Fibroblast of villous mesenchyme (primary cell): Measurements from ENCODE around the gene GPR132. TPM values are rescaled to one million over a fixed set of nuclear protein-coding genes. Genes with fewer than 3 reads are reported as not detected.

Experiments used
- DNase-seq: peaks from one replicate; pipeline ENCODE4 v3.0.0-alpha.2; 2010; ENCODE audit warnings: low read depth
- H3K4me3 ChIP-seq: 2 replicates; pipeline ENCODE4 v1.5.1; 2011; ENCODE audit warnings: low read depth, mild to moderate bottlenecking, low read length
- CTCF ChIP-seq: IDR thresholded peaks from 2 replicates; pipeline ENCODE4 v1.5.1; 2012; ENCODE audit warnings: low read depth, mild to moderate bottlenecking, low read length; ENCODE audit not compliant: insufficient read depth
- total RNA-seq: library from RNA; depleted of rRNA; stranded (reverse); fragments of >200 nt; gene quantifications from 2 replicates; pipeline ENCODE4 v1.2.3, GENCODE V29; 2012

Gene GPR132
- total RNA-seq, 1 donor: not detected

GRCh38 chr14:105049753-105050550, 15.3 kb downstream of the GPR132 start:
- DNase-seq: no peak
- H3K4me3 ChIP-seq: no peak overlapping the region
- TF ChIP-seq CTCF: no peak

- TF ChIP-seq CTCF: no peak
- no peak for DNase-seq
- no peak overlapping the region for H3K4me3 ChIP-seq
Measured at GRCh38 chr14:105047283-105048016, 17.8 kb downstream of the GPR132 start.

DNA sequence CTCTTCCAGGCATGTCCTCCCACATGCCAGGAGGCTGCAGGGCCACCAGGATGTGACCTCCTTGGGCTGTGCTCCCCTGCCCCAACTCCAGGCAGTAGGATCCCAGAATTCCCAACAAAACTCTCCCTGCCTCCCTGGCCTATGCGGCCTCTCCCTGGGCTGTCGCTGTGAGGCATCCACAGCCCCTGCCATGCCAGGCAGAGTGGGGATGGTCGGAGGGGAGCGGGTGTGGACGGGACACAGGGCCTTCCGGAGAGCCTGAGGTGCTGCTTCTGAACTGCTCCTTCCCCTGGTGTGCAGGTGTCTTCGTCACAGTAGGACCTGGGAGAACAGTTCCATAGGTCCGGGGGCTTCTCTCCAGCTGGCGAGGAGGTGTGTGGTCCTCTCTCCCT, 18.3 kb downstream of the GPR132 start:
- no peak overlapping the region for H3K4me3 ChIP-seq
- no peak for TF ChIP-seq CTCF
- DNase-seq: no peak

DNA sequence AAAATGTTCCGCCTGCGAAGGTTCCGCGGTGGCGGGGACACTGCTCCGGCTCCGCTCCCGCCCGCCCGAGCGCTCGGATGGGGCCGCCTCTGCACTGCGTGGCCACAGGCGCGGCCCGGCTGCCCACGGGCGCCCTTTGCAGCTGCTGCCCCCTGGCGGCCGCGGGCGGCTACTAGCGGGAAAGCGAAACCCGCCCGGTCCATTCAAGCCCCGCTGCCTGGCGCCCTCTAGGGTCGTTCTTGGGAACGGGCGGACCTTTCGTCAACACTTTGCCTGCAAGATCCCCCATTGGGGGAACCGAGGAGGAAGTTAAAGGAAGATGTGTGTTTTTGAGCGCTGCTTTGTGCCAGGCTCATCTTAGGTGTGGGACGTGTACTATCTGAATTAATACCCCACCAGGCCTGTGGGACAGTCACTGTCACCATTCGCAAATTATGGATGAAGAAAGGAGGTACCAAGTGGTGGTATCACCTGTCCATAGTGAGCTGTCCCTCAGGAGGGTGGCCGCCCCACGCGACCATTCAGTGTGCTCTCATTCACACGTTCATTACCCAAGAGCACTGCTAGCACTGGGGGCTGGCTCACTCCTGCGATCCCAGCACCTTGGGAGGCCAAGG, 19.4 kb downstream of the GPR132 start:
- peak; percentile 99 for TF ChIP-seq CTCF
- DNase-seq: peak; percentile 81
- H3K4me3 ChIP-seq: peak overlapping the region; percentile 18

DNA sequence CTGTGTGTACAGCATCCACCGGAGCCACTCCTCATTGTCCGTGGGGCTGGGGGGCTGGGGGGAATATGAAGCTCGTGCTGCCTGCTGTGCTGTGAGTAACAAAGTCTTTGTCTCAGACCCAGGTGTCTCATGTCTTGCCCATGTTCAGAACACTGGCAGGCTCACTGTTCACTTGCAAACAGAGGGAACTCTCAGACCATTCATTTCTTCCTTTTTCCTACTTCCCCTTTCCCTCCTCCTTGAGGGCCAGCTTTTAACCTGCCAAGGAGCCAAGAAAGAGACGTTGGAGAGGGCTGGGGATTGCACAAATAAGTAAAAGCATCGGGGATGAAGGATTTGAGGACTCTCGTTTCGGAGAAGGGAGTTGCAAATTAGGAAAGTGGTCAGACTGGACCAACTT, 21.6 kb downstream of the GPR132 start:
- TF ChIP-seq CTCF: no peak
- DNase-seq: no peak
- no peak overlapping the region for H3K4me3 ChIP-seq

GRCh38 chr14:105042813-105043212, 22.4 kb downstream of the GPR132 start:
- H3K4me3 ChIP-seq: no peak overlapping the region
- TF ChIP-seq CTCF: no peak
- no peak for DNase-seq
